Activated CD8-positive, alpha-beta memory T cell treated with anti-CD3 and anti-CD28 coated beads, Interleukin-2, amount 50 U/mL, for 4 hours (primary cell): ENCODE measurements around the gene PSORS1C1.
"Not testable (repeated sequence)": the region's sequence is repeated elsewhere in the genome, so short reads cannot be mapped to it uniquely, and the experiment has no call there.

ENCODE experiments used
- DNase-seq: peaks from one replicate; pipeline ENCODE4 v3.0.0-alpha.2; 2020

Gene PSORS1C1

DNA sequence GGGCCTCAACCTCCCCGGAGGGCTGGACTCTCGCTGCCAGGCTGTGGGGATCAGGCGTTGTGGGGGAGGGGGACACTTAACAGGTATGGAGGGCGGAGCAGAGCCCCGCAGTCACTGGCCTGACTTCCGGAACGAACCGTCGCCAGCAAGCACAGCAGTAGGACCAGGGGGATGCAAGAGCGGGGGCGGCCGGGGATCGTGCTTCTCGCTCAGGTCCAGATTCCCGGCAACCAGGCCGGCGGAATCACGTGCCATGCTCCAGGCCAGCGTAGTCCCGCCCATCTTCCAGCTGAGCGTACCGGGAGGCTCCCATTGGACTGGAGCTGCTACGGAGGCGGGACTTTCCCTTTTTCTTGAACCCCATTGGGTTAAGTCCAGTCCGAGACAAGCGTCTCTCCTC is 65.9 kb downstream of the PSORS1C1 start:
- DNase-seq: peak; percentile 47

DNA sequence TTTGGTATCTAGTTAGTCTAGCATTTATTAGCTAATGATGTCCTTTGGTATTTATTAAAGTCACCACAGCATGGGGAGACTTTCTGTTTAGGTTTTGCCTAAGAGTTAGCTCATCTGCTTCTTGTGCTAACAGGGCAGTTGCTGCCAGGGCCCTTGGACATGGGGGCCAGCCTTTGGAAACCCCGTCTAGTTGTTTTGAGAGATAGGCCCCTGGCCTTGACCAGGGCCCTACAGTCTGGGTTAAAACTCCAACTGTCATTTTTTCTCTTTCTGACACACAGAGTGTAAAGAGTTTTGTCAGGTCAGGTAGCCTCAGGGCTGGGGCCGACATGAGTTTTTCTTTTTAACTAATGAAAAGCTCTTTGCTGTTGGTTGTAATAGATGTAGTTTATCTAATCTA is 68.7 kb downstream of the PSORS1C1 start:
- DNase-seq: not testable (repeated sequence)

DNA sequence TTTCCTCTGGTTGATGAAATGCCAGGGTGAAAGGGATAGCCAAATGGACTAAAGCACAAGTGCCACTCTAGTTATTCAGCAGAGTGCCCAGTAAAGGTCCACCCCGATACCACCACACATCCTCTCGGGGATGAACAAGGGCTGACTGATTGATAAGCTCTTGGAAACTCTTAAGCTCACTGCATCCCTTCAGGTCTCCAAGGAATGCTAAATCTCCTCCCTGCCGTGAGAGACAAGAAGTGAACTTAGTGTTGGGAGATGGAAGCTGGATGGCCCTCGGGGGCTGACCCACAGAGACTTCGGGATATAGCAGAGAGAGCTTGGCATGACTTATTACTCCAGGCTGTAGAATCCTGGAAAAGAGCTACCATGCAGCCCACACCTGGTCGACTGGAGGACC is 69.3 kb downstream of the PSORS1C1 start:
- DNase-seq: not testable (repeated sequence)

DNA sequence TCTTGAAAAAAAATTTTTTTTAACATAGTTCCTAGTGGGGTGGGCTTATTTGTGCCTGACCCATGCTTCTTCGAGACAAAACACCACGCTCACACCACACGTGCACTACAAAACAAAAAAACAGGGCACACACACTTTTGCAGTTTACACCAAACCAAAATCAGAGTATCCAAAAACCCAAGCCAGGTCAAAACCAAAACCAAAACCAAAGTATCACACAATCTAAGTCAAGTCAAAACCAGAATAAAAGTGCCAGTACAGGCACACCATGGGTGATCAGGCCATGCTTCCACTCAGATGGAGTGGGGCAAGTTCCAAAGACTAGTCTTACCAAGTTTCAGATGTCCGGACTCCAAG is 71.1 kb downstream of the PSORS1C1 start:
- DNase-seq: not testable (repeated sequence)

DNA sequence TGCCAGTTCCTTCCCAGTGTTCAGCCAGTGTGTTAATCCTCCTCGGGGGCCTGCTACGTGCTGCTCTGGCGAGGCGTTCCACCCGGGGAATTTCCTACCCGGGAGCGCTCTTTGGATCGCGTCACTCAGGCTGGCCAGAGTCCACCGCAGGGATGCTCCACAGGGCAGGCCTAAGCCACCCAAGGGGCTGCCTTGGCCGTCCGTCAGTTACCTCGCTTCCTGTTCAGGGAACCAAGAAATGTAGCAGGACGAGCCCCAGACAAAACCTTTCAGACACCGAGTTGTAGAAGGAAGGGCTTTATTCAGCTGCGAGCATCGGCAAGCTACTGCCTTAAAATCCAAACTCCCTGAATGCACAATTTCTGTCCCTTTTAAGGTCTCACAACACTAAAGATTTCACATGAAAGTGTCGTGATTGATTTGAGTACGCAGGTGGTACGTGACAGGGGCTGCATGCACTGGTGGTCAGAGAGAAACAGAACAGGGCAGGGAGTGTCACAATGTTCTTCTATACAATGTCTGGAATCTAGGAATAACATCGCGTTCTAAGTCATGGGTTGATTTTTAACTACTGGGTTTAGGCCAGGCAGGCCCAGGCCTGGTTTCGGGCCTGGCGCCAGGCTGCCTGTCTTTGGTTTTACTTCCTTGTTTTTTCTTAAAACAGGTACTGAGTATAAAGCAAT is 71.6 kb downstream of the PSORS1C1 start:
- no peak for DNase-seq

DNA sequence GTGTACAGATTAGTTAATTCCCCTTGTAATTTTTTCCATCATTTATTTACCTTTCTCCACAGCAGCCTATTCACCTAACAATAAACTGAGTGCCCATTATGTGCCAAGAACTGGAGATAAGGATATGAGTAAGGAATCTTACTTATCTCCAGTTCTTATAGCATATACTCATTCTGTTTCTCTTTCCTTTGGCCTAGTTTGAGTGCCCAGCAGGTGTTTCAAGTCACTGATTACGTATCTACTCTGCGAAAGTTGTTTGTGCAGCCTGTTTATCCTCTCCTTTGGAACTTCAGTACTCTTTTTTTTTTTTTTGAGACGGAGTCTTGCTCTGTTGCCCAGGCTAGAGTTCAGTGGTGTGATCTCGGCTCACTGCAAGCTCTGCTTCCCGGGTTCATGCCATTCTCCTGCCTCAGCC is 73.2 kb downstream of the PSORS1C1 start:
- DNase-seq: no peak

DNA sequence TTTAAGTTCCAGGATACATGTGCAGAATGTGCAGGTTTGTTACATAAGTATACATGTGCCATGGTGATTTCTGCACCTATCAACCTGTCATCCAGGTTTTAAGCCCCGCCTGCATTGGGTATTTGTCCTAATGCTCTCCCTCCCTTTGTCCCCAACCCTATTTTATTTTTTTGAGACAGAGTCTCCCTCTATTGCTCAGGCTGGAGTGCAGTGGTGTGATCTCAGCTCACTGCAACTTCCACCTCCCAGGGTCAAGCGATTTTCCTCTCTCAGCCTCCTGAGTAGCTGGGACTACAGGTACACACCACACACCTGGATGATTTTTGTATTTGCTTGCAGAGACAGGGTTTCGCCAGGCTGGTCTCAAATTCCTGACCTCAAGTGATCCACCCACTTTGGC is 74.6 kb downstream of the PSORS1C1 start:
- DNase-seq: not testable (repeated sequence)
